Lower leg skin (tissue), 3 donors: Measurements from ENCODE around the gene BCAS4.

Experiments
- CTCF ChIP-seq, 3 donors: fragments of 450-650 bp; IDR thresholded peaks; one replicate each; pipeline ENCODE4 v1.5.1; 2016; ENCODE audit warnings: antibody characterized with exemption in 3 of 3, mild to moderate bottlenecking in 3 of 3, moderate library complexity in 2 of 3
- POLR2A ChIP-seq, 2 donors: fragments of 450-650 bp; IDR thresholded peaks; one replicate each; pipeline ENCODE4 v1.6.1; 2016 to 2017; ENCODE audit warnings: antibody characterized with exemption in 2 of 2, mild to moderate bottlenecking in 1 of 2, moderate library complexity in 1 of 2

- TF ChIP-seq CTCF (IDR thresholded peaks at IDR 0.05) (no peak), POLR2A (IDR thresholded peaks at IDR 0.05) (no peak)
Observed at GRCh38 chr20:50877232-50877743, 82.4 kb downstream of the BCAS4 start.
